HEK293T (cell line): ENCODE results near the gene AIM2.
A peak's percentile ranks its signal among the peaks of the same experiment; 100 is the strongest.

Source experiments
- CTCF ChIA-PET: fragments of 350-600 bp; formaldehyde crosslinking; extraction: SDS; loops from one replicate; lab custom pipeline; 2021; ENCODE audit warnings: antibody characterized with exemption, inconsistent platforms; lab: Yijun Ruan, JAX
- POLR2A ChIA-PET: fragments of 350-600 bp; formaldehyde crosslinking; extraction: SDS; loops from one replicate; lab custom pipeline; 2020; ENCODE audit warnings: antibody characterized with exemption, inconsistent platforms; lab: Yijun Ruan, JAX
- DNase-seq: peaks from one replicate; pipeline ENCODE4 v3.0.0; 2012; ENCODE audit warnings: mixed read lengths; ENCODE audit errors: extremely low spot score
- ARNT ChIP-seq: fragments of 450-650 bp; IDR thresholded peaks from 2 replicates; pipeline ENCODE4 v1.6.1; 2017; ENCODE audit warnings: mild to moderate bottlenecking
- BHLHE40 ChIP-seq: fragments of 450-650 bp; IDR thresholded peaks from 2 replicates; pipeline ENCODE4 v1.6.1; 2016; ENCODE audit warnings: mild to moderate bottlenecking, moderate library complexity, borderline replicate concordance
- CTBP1 ChIP-seq: fragments of 450-650 bp; IDR thresholded peaks from 2 replicates; pipeline ENCODE4 v1.6.1; 2016; ENCODE audit warnings: borderline replicate concordance
- ELF4 ChIP-seq: fragments of 450-650 bp; IDR thresholded peaks from 2 replicates; pipeline ENCODE4 v1.6.1; 2017; ENCODE audit warnings: antibody characterized with exemption
- FOXA1 ChIP-seq: fragments of 450-650 bp; IDR thresholded peaks from 2 replicates; pipeline ENCODE4 v1.6.1; 2016; ENCODE audit warnings: mild to moderate bottlenecking
- FOXK2 ChIP-seq: fragments of 450-650 bp; IDR thresholded peaks from 2 replicates; pipeline ENCODE4 v1.6.1; 2016; ENCODE audit warnings: mild to moderate bottlenecking
- FOXM1 ChIP-seq: fragments of 450-650 bp; IDR thresholded peaks from 2 replicates; pipeline ENCODE4 v1.6.1; 2017; ENCODE audit warnings: mild to moderate bottlenecking, borderline replicate concordance
- HDGF ChIP-seq: fragments of 450-650 bp; IDR thresholded peaks from 2 replicates; pipeline ENCODE4 v1.6.1; 2017; ENCODE audit warnings: antibody characterized with exemption, borderline replicate concordance
- L3MBTL2 ChIP-seq: fragments of 450-650 bp; conservative IDR thresholded peaks from 2 replicates; pipeline ENCODE4 v1.6.1; 2016; ENCODE audit warnings: mild to moderate bottlenecking
- LEF1 ChIP-seq: fragments of 450-650 bp; IDR thresholded peaks from 2 replicates; pipeline ENCODE4 v1.6.1; 2017; ENCODE audit warnings: mild to moderate bottlenecking, borderline replicate concordance
- NFRKB ChIP-seq: fragments of 450-650 bp; IDR thresholded peaks from 2 replicates; pipeline ENCODE4 v1.6.1; 2016; ENCODE audit warnings: mild to moderate bottlenecking, moderate library complexity
- SP1 ChIP-seq: fragments of 450-650 bp; IDR thresholded peaks from 2 replicates; pipeline ENCODE4 v1.6.1; 2017
- SUZ12 ChIP-seq: fragments of 450-650 bp; IDR thresholded peaks from 2 replicates; pipeline ENCODE4 v1.6.1; 2016; ENCODE audit warnings: mild to moderate bottlenecking
- TARDBP ChIP-seq: fragments of 450-650 bp; IDR thresholded peaks from 2 replicates; pipeline ENCODE4 v1.6.1; 2016
- ZNF384 ChIP-seq: fragments of 450-650 bp; IDR thresholded peaks from 2 replicates; pipeline ENCODE4 v1.6.1; 2016
- TF ChIP-seq, protein P1 (sequence below): fragments of 450-650 bp; IDR thresholded peaks from 2 replicates; pipeline ENCODE4 v1.6.1; 2016

AIM2 gene

DNA sequence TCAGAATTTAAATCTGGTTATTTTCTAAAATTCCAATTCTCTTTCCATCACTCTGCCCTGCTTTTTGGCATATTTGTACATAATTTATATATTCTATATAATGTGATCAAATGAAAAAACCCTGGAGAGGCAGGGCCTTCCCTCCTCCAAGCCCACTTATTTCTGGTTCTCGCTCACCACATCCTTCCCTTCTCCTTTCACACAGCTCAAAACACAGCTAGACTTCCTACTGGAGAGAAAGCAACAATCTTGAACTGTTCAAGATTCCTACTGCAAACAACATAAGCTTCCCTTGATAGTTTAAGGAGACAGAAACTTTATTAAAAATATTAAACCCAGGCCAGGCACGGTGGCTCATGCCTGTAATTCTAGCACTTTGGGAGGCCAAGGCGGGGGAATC, 7.6 kb upstream of the AIM2 start:
- no peak for DNase-seq
- TF ChIP-seq L3MBTL2 (no peak), NFRKB (no peak), FOXA1 (no peak), ARNT (no peak), ZNF384 (no peak)
- TF ChIP-seq, protein P1, sequence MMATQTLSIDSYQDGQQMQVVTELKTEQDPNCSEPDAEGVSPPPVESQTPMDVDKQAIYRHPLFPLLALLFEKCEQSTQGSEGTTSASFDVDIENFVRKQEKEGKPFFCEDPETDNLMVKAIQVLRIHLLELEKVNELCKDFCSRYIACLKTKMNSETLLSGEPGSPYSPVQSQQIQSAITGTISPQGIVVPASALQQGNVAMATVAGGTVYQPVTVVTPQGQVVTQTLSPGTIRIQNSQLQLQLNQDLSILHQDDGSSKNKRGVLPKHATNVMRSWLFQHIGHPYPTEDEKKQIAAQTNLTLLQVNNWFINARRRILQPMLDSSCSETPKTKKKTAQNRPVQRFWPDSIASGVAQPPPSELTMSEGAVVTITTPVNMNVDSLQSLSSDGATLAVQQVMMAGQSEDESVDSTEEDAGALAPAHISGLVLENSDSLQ: no peak
- POLR2A ChIA-PET: no interaction called here
- CTCF ChIA-PET: no interaction called here

DNA sequence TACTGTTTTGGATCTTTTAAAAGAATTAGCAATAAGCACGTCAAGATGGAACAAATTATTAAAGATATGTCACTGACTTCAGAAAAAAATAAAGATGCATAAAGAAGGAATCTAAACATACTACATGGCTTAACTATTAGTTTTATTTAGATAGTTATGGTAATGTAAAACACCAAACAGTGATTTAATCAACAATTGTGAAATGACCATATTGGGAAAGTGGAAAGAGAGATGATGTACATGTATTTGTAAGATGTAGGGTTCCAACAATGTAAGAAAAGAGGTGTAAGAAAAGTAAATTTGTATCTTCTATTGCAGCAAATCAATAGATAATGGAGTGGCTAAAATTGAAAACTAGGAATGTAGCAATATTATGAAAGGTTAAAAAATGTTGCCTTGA, 6.4 kb upstream of the AIM2 start:
- no peak for DNase-seq
- TF ChIP-seq BHLHE40: no peak
- no peak for TF ChIP-seq SUZ12
- TF ChIP-seq HDGF: no peak
- TF ChIP-seq ARNT: no peak
- no peak for TF ChIP-seq FOXM1
- TF ChIP-seq CTBP1: no peak
- no peak for TF ChIP-seq TARDBP
- CTCF ChIA-PET: no interaction called here
- POLR2A ChIA-PET: no interaction called here

- CTCF ChIA-PET: no interaction called here
- POLR2A ChIA-PET: no interaction called here
- no peak for TF ChIP-seq TARDBP
- no peak for TF ChIP-seq L3MBTL2
- TF ChIP-seq SUZ12: no peak
- TF ChIP-seq, protein P1: no peak
- no peak for TF ChIP-seq FOXK2
- DNase-seq: no peak
Observed at GRCh38 chr1:159081626-159082025, 5.1 kb upstream of the AIM2 start.

- ChIA-PET POLR2A (no interaction called here), CTCF (interaction anchor here (0.7 kb wide), 1 partner anchor 20 kb away, joined by 3 read pairs; no protein-coding TSS in a partner anchor)
- TF ChIP-seq CTBP1 (no peak), ZNF384 (no peak), ARNT (no peak), L3MBTL2 (no peak), FOXM1 (no peak), FOXA1 (no peak), TARDBP (no peak), NFRKB (no peak), HDGF (no peak), LEF1 (no peak), ELF4 (no peak), SUZ12 (no peak), FOXK2 (no peak)
- TF ChIP-seq, protein P1: no peak
- DNase-seq: no peak
Observed at GRCh38 chr1:159079525-159079924, 3.0 kb upstream of the AIM2 start.

DNA sequence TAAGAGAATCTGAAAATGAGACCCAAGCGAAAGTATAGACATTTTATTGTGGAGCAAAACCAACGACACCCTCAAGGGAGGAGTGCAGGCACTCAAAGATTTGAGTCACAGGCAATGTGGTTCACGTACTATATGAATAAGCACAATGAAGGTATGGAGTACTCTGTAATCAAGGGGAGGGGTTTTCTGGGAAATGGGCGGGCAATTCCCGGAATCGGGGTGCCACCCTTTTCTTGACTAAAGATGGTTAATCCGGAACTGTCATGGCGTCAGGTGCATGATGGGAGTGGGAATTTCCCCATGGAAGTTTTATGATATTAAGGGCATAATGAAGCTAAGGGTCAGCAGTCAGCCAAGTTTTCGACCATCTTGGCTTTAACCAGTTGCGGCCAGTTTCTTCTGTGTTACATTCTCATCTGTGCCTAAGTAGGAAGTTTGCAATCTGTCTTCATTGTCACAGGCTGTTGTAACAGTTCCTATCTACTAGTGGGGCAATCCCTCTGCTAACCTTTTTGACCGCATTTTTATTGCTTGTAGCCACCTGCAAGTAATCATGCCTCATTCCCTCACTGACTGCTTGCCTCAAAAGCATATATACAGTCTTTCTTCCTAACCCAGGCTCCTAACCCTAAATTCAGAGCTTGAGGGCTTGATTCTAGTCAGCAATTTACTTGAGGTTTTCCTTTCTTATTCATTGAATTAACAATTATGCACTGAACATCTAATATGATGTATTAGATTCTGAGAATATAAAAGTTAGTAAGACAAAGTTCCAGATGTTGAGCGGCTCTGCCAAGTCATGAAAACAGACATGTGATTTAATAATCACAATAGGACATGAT, 775 bp upstream of the AIM2 start:
- ChIA-PET POLR2A (no interaction called here), CTCF (no interaction called here)
- no peak for DNase-seq
- TF ChIP-seq ELF4 (no peak), ZNF384 (no peak), L3MBTL2 (no peak), FOXA1 (no peak), SUZ12 (no peak), LEF1 (no peak), TARDBP (no peak), FOXM1 (no peak), SP1 (no peak), HDGF (no peak), BHLHE40 (no peak), CTBP1 (no peak), ARNT (no peak), NFRKB (no peak), FOXK2 (no peak)
- TF ChIP-seq, protein P1: no peak

DNA sequence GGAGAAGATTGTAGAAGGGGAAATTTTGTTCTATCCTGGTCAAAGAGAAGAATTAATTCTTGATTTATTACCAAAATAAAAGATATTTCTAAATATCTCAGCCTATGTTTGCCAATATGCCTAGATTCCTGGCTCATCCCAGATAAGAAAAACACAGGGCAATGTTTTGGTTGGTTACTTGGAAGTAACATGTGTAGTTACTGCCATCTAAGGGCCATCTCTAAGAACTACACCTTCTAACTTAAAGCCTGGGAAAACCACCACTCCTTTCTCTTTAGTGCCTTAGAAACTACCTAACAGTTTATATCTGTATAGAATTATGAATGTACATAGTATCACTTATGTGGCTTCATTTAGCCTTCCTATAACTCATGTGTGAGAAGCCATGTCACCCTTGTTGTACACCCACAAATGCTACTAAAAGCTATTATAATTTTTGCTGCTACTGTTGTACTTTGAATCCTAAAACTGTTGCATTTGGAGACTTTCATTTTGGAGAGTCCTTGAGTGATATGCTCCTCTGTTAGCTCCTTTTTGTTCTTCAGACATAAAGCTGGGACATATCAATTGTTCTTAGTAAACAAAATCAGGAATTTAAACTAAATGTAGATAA, 4.5 kb downstream of the AIM2 start:
- DNase-seq: peak; percentile 62
- no peak for TF ChIP-seq L3MBTL2
- no peak for TF ChIP-seq FOXM1
- no peak for TF ChIP-seq BHLHE40
- TF ChIP-seq SUZ12: no peak
- TF ChIP-seq FOXA1: no peak
- ChIA-PET POLR2A (no interaction called here), CTCF (interaction anchor here (0.7 kb wide), 2 partner anchors 868 to 1208 kb away, joined by 3 to 5 read pairs; no protein-coding TSS in a partner anchor)
